Measurements from ENCODE around the gene SHFL. TPM values are rescaled to one million over a fixed set of nuclear protein-coding genes. Genes with fewer than 3 reads are reported as not detected.

SHFL gene
- total RNA-seq, 3 donors from 2014 or later (not counting 1 experiment from before 2014, with no cell fraction given), result 107 to 111 (median 107) TPM

GRCh38 chr19:10135551-10136334 is 49.6 kb downstream of the SHFL start:
- no peaks in the 10 kb centered on the region for H3K36me3 Mint-ChIP-seq
- H3K27ac Mint-ChIP-seq, result no peak overlapping the region
- H3K4me1 Mint-ChIP-seq, result no peaks in the 10 kb centered on the region

GRCh38 chr19:10136936-10137335 is 50.8 kb downstream of the SHFL start:
- ATAC-seq (no peak), DNase-seq (no peak)
- Histone ChIP-seq H3K4me1 (ENCODE audit: control insufficient read depth, insufficient read depth, low read length) (peaks cover 6% of the 10 kb centered on the region), H3K27ac (ENCODE audit: low read length) (no peak overlapping the region), H3K4me3 (ENCODE audit: low read length) (no peak overlapping the region), H3K36me3 (ENCODE audit: control insufficient read depth, insufficient read depth, low read length) (peaks cover 90% of the 10 kb centered on the region), H3K9me3 (ENCODE audit: control insufficient read depth, insufficient read depth, low read length) (no peaks in the 10 kb centered on the region), H3K27me3 (ENCODE audit: control insufficient read depth, insufficient read depth, low read length) (no peaks in the 10 kb centered on the region)
- Mint-ChIP-seq H3K4me1 (no peaks in the 10 kb centered on the region), H3K36me3 (no peaks in the 10 kb centered on the region), H3K4me3 (no peak overlapping the region), H3K27ac (no peak overlapping the region), H3K9me3 (no peaks in the 10 kb centered on the region), H3K27me3 (ENCODE audit: low read depth in 2 of 2) (no peaks in the 10 kb centered on the region)
- intact Hi-C loops (cut with micrococcal nuclease), result no loop called here
- TF ChIP-seq CTCF (IDR thresholded peaks at IDR 0.05), result no peak
- 94% methylated on average over 14 of the region's 14 CpGs for WGBS (ENCODE audit: insufficient coverage)

More at GRCh38 chr19:10135551-10136334, 49.6 kb downstream of the SHFL start:
- DNase-seq (no peak), ATAC-seq (no peak)
- no peaks in the 10 kb centered on the region for H3K27me3 ChIP-seq (ENCODE audit: control insufficient read depth, insufficient read depth, low read length)
- Mint-ChIP-seq H3K27me3 (ENCODE audit: low read depth in 2 of 2) (no peaks in the 10 kb centered on the region), H3K4me3 (no peak overlapping the region), H3K9me3 (no peaks in the 10 kb centered on the region)
- peaks cover 86% of the 10 kb centered on the region for H3K36me3 ChIP-seq (ENCODE audit: control insufficient read depth, insufficient read depth, low read length)
- no peak for TF ChIP-seq CTCF (IDR thresholded peaks at IDR 0.05)
- no peak overlapping the region for H3K27ac ChIP-seq (ENCODE audit: low read length)
- H3K4me1 ChIP-seq (ENCODE audit: control insufficient read depth, insufficient read depth, low read length), result no peaks in the 10 kb centered on the region
- no peaks in the 10 kb centered on the region for H3K9me3 ChIP-seq (ENCODE audit: control insufficient read depth, insufficient read depth, low read length)
- 96% methylated on average over 39 of the region's 39 CpGs for WGBS (ENCODE audit: insufficient coverage)
- H3K4me3 ChIP-seq (ENCODE audit: low read length), result no peak overlapping the region
- intact Hi-C loops (cut with micrococcal nuclease), result no loop called here

- no peaks in the 10 kb centered on the region for H3K36me3 Mint-ChIP-seq
- 95% methylated on average over 38 of the region's 38 CpGs for WGBS (ENCODE audit: insufficient coverage)
- Histone ChIP-seq H3K4me3 (ENCODE audit: low read length) (no peak overlapping the region), H3K9me3 (ENCODE audit: control insufficient read depth, insufficient read depth, low read length) (no peaks in the 10 kb centered on the region), H3K4me1 (ENCODE audit: control insufficient read depth, insufficient read depth, low read length) (peaks cover 17% of the 10 kb centered on the region), H3K27me3 (ENCODE audit: control insufficient read depth, insufficient read depth, low read length) (no peaks in the 10 kb centered on the region), H3K36me3 (ENCODE audit: control insufficient read depth, insufficient read depth, low read length) (peaks cover 90% of the 10 kb centered on the region), H3K27ac (ENCODE audit: low read length) (no peak overlapping the region)
- no peak for DNase-seq
- ATAC-seq, result no peak
- no peaks in the 10 kb centered on the region for H3K27me3 Mint-ChIP-seq (ENCODE audit: low read depth in 2 of 2)
- no peak for TF ChIP-seq CTCF (IDR thresholded peaks at IDR 0.05)
- no peaks in the 10 kb centered on the region for H3K9me3 Mint-ChIP-seq
- H3K4me3 Mint-ChIP-seq, result no peak overlapping the region
- peaks cover 4% of the 10 kb centered on the region in 2 donors for H3K4me1 Mint-ChIP-seq
- intact Hi-C loops (cut with micrococcal nuclease), result no loop called here
- H3K27ac Mint-ChIP-seq, result no peak overlapping the region
Measured at GRCh38 chr19:10137751-10138682, 51.9 kb downstream of the SHFL start.

Measured in natural killer cell (primary cell).